ENCODE results near the gene HOXD10. TPM values are rescaled to one million over a fixed set of nuclear protein-coding genes. Genes with fewer than 3 reads are reported as not detected.

HOXD10 gene
- polyA plus RNA-seq, 1 donor from 2014 or later, result not detected

DNA sequence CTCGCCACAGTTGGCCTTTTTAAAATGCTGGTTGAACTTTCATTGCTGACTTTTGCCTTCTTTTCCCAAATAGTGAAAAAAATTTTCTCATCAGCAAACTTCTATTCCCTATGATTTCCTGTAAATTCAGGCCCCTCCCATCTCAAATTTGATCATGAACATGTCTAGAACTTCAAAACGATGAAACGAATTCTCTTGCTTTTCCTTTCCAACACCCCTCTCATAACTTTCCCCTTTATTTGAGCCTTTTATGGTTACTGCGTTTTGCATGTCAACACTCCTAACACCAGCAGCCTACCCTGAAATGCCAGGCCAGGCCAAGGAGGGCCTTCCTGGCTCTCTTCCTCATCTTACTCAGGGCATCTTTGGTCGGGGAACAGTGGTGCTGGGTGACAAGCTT is 25.7 kb upstream of the HOXD10 start:
- H3K27ac ChIP-seq (ENCODE audit: low read length), result no peak overlapping the region
- H3K9me2 ChIP-seq (ENCODE audit: insufficient read depth, low read length), result no peaks in the 10 kb centered on the region
- no peak overlapping the region for H3K9ac ChIP-seq (ENCODE audit: low read length)
- H4K20me1 ChIP-seq (ENCODE audit: insufficient read depth), result no peaks in the 10 kb centered on the region
- H3F3A ChIP-seq (ENCODE audit: insufficient read depth, low read length, poor library complexity, severe bottlenecking), result no peaks in the 10 kb centered on the region
- H3K27me3 ChIP-seq (ENCODE audit: insufficient read depth, low read depth, low read length), result peaks cover 99% of the 10 kb centered on the region
- no peaks in the 10 kb centered on the region for H3K79me2 ChIP-seq (replicated peaks; ENCODE audit: insufficient read depth, low read length)
- H2AFZ ChIP-seq (ENCODE audit: low read depth, low read length), result no peak overlapping the region
- H3K9me3 ChIP-seq (ENCODE audit: low read length), result no peaks in the 10 kb centered on the region
- H3K36me3 ChIP-seq (ENCODE audit: insufficient read depth, low read length), result no peaks in the 10 kb centered on the region
- no peak overlapping the region for H3K4me2 ChIP-seq (ENCODE audit: low read length)
- H3K4me3 ChIP-seq (ENCODE audit: low read length), result no peak overlapping the region
- TF ChIP-seq POLR2AphosphoS5 (IDR thresholded peaks at IDR 0.05) (peak; percentile 8), MXI1 (conservative IDR thresholded peaks at IDR 0.05; ENCODE audit: poor library complexity, severe bottlenecking) (no peak), RAD21 (conservative IDR thresholded peaks at IDR 0.05) (no peak), EZH2 (IDR thresholded peaks at IDR 0.05; ENCODE audit: borderline replicate concordance, insufficient read depth, low read length, poor library complexity, severe bottlenecking) (no peak)

DNA sequence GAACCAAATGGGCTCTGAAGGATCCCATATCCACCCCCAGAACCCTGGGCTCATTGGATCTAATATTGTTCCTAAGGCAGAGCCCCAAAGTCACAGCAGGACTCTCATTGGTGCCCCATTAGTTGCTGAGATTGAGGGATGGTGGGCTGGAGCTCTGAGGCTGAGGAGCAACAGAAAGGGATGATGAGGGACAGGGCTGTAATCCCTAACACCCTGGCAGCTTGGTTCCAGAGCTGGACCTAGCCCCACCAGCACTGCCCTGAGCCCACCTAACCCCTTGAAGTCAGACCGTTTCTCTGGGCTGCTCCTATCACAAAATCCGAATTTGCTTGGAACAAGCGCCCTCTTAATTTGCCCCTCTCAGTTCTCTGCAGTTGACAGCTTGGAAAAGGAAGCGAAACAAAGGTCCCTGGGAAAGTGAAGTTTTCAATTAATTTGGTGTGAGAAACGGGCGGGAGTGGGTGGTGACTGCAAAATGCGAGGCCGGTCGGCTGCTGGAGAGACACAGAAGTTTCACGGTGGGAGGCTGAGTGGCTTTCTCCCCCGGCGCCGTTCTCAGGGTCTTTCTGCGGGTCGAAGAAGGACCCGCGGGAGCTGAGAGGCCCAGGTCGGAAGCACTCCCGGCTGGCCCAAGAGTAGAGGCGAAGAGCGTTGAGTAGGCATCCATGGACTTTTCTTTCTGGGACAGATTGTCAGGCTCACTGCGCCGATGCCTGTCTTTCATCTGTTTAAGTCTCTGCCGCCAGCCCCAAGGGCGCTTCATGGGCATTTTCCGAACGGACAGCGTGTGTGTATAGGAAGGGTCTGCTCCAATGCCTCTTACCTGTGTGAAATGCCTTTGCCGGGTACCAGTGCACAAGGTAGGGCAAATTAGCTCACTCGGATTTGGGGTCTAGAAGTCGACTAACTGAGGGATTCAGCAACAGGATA is 25.0 kb upstream of the HOXD10 start:
- Histone ChIP-seq H3K36me3 (ENCODE audit: insufficient read depth, low read length) (no peaks in the 10 kb centered on the region), H3K9ac (ENCODE audit: low read length) (no peak overlapping the region), H3K79me2 (replicated peaks; ENCODE audit: insufficient read depth, low read length) (no peaks in the 10 kb centered on the region), H3K4me3 (ENCODE audit: low read length) (no peak overlapping the region), H4K20me1 (ENCODE audit: insufficient read depth) (no peaks in the 10 kb centered on the region), H3K9me2 (ENCODE audit: insufficient read depth, low read length) (no peaks in the 10 kb centered on the region), H2AFZ (ENCODE audit: low read depth, low read length) (no peak overlapping the region), H3K4me2 (ENCODE audit: low read length) (no peak overlapping the region), H3K9me3 (ENCODE audit: low read length) (no peaks in the 10 kb centered on the region), H3K27me3 (ENCODE audit: insufficient read depth, low read depth, low read length) (peaks cover 99% of the 10 kb centered on the region), H3F3A (ENCODE audit: insufficient read depth, low read length, poor library complexity, severe bottlenecking) (no peaks in the 10 kb centered on the region), H3K27ac (ENCODE audit: low read length) (no peak overlapping the region)
- no peak for TF ChIP-seq RAD21 (conservative IDR thresholded peaks at IDR 0.05)
- no peak for TF ChIP-seq TAF1 (IDR thresholded peaks at IDR 0.05; ENCODE audit: low read depth)
- TF ChIP-seq EZH2 (IDR thresholded peaks at IDR 0.05; ENCODE audit: borderline replicate concordance, insufficient read depth, low read length, poor library complexity, severe bottlenecking), result peak; percentile 92

DNA sequence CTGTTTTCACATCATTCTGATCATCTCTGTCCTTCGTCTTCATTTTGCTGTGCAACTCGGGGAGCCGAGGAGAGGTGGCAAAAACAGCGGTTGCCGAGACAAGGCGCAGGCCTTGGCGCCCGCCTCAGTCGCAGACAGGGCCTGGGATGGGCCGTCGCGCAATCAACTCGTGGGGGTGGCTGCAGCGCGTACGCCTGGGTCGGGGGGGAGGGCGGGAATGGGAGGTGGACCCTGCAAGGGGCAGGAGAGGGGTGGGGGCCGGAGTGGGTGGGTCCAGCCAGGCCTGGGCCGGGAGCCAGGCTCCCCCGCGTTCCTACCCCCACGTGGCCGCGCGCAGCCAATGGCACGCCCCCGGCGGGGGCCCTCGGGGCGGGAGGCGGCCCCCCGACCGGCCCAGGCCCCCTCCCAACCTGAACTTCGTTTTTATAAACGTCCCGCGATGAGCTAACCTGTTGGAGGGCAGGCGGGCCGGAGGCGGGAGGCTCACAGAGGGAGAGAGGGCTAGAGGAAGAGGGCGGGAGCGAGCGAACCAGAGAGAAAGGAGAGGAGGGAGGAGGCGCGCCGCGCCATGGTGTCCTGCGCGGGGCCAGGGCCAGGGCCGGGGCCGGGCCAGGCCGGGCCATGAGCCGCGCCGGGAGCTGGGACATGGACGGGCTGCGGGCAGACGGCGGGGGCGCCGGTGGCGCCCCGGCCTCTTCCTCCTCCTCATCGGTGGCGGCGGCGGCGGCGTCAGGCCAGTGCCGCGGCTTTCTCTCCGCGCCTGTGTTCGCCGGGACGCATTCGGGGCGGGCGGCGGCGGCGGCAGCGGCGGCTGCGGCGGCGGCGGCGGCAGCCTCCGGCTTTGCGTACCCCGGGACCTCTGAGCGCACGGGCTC is 24.1 kb upstream of the HOXD10 start, which contains the start of gene HOXD13:
Gene HOXD13, plus strand, starts transcription at position 452 of the 875 bp plus-strand sequence. Its CDS starts 170 bp downstream, at position 622.
- no peaks in the 10 kb centered on the region for H3K79me2 ChIP-seq (replicated peaks; ENCODE audit: insufficient read depth, low read length)
- no peak within 1 kb of the TSS for H3K4me2 ChIP-seq (ENCODE audit: low read length)
- no peaks in the 10 kb centered on the region for H3F3A ChIP-seq (ENCODE audit: insufficient read depth, low read length, poor library complexity, severe bottlenecking)
- H3K9ac ChIP-seq (ENCODE audit: low read length), result no peak within 1 kb of the TSS
- H3K27ac ChIP-seq (ENCODE audit: low read length), result no peak within 1 kb of the TSS
- no peaks in the 10 kb centered on the region for H3K9me2 ChIP-seq (ENCODE audit: insufficient read depth, low read length)
- peak within 1 kb of the TSS; percentile 58 for H3K4me3 ChIP-seq (ENCODE audit: low read length)
- no peaks in the 10 kb centered on the region for H4K20me1 ChIP-seq (ENCODE audit: insufficient read depth)
- H2AFZ ChIP-seq (ENCODE audit: low read depth, low read length), result no peak within 1 kb of the TSS
- no peaks in the 10 kb centered on the region for H3K36me3 ChIP-seq (ENCODE audit: insufficient read depth, low read length)
- TF ChIP-seq, protein P1, sequence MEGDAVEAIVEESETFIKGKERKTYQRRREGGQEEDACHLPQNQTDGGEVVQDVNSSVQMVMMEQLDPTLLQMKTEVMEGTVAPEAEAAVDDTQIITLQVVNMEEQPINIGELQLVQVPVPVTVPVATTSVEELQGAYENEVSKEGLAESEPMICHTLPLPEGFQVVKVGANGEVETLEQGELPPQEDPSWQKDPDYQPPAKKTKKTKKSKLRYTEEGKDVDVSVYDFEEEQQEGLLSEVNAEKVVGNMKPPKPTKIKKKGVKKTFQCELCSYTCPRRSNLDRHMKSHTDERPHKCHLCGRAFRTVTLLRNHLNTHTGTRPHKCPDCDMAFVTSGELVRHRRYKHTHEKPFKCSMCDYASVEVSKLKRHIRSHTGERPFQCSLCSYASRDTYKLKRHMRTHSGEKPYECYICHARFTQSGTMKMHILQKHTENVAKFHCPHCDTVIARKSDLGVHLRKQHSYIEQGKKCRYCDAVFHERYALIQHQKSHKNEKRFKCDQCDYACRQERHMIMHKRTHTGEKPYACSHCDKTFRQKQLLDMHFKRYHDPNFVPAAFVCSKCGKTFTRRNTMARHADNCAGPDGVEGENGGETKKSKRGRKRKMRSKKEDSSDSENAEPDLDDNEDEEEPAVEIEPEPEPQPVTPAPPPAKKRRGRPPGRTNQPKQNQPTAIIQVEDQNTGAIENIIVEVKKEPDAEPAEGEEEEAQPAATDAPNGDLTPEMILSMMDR (IDR thresholded peaks at IDR 0.05; ENCODE audit: poor library complexity, severe bottlenecking), result no peak
- TF ChIP-seq EZH2 (IDR thresholded peaks at IDR 0.05; ENCODE audit: borderline replicate concordance, insufficient read depth, low read length, poor library complexity, severe bottlenecking), result peak; percentile 9
- H3K9me3 ChIP-seq (ENCODE audit: low read length), result no peaks in the 10 kb centered on the region
- H3K27me3 ChIP-seq (ENCODE audit: insufficient read depth, low read depth, low read length), result peaks cover 99% of the 10 kb centered on the region
